ENCODE measurements around the gene SCNM1.
"Not testable (repeated sequence)": the region's sequence is repeated elsewhere in the genome, so short reads cannot be mapped to it uniquely, and the experiment has no call there.

SCNM1 gene

DNA sequence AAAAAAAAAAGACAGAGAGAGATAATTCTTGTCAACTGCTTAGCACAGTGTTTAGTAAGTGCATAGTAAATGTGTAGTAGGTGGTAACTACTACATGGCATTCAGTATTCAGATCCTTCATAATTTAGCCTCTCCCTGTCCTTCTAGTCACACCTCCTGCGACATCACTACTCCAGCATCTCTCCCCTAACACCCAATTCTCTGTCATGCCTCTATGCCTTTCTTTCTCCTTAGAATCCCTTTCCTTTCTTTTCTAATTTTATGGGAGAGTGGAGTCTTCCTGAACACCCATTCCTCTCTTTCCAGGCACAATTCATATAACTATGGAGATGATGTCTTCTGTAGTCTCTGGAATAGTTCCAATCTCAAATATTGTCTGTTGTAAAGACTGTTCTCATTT lies 27.9 kb downstream of the SCNM1 start:
- DNase-seq (ENCODE audit: low read depth): no peak

DNA sequence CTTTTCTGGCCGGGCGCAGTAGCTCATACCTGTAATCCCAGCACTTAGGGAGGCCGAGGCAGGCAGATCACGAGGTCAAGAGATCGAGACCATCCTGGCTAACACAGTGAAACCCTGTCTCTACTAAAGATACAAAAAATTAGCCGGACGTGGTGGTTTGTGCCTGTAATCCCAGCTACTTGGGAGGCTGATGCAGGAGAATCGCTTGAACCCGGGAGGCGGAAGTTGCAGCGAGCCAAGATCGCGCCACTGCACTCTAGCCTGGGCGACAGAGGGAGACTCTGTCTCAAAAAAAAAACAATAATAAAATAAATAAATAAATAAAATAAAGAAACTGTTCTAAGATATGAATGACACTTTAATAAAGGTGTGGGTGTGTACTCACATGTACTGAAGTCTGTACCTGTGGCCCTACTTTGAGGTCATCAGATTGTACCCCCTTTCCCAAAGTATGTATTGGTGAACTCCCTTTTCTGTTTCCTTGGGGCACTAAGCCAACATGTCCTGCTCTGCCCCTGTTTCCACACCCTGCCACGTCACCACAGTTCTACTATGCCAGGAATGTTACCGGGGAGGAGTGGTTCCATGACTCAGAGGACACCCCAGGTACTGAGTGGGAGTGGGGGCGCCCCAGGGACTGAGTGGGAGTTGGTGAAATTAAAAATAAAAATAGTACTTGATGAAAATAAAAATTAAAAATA lies 29.1 kb downstream of the SCNM1 start:
- DNase-seq (ENCODE audit: low read depth): not testable (repeated sequence)

GRCh38 chr1:151196292-151196800 lies 30.4 kb downstream of the SCNM1 start:
- peak; percentile 19 for DNase-seq (ENCODE audit: low read depth)

DNA sequence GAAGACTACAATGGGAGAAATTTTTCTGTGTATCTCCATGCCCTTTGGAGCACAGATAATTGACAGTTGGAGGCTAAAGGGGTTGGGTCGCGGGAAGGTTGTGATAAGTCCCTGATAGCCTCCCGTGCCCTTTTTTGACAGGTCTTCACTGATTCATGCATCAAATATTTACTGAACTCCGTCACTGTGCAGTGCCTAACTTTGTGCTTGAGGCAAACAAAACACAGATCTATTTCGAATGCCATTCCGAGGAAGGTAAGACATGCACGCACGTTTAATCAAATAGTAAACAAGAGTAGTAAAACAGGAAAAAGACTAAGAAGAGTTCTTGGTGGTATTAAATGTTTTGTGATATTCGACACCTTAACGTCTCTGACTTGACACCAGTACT lies 31.9 kb downstream of the SCNM1 start:
- DNase-seq (ENCODE audit: low read depth): no peak

- DNase-seq (ENCODE audit: low read depth): peak; percentile 99
These were observed 32.5 kb downstream of the SCNM1 start, which contains the start of gene PIP5K1A for GRCh38 chr1:151198254-151199127. Gene PIP5K1A (plus strand): TSS chr1:151198552. CDS start chr1:151198997, 445 bp downstream.

- no peak for DNase-seq (ENCODE audit: low read depth)
These were observed 34.1 kb downstream of the SCNM1 start for GRCh38 chr1:151199873-151200581.

DNA sequence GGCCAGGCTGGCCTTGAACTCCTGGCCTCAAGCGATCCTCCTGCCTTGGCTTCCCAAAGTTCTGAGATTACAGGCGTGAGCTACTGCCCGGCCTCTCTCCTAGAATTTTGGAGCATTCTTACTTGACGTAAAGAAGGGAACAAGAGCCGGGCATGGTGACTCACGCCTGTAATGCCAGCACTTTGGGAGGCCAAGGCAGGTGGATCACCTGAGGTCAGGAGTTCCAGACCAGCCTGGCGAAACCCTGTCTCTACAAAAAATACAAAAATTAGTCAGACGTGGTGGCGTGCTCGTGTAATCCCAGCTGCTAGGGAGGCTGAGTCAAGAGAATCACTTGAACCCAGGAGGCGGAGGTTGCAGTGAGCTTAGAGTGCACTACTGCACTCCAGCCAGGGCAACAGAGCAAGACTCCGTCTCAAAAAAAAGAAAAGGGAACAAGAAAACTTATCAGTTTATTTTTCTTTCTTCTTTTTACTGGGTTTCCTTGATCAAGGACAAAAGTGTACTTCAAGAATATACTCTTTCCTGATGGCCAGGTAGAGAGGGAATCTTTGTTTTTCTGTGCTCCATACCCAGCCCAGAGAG lies 39.5 kb downstream of the SCNM1 start:
- DNase-seq (ENCODE audit: low read depth): not testable (repeated sequence)

- DNase-seq (ENCODE audit: low read depth): no peak
These were observed 44.9 kb downstream of the SCNM1 start for GRCh38 chr1:151210830-151211229.

DNA sequence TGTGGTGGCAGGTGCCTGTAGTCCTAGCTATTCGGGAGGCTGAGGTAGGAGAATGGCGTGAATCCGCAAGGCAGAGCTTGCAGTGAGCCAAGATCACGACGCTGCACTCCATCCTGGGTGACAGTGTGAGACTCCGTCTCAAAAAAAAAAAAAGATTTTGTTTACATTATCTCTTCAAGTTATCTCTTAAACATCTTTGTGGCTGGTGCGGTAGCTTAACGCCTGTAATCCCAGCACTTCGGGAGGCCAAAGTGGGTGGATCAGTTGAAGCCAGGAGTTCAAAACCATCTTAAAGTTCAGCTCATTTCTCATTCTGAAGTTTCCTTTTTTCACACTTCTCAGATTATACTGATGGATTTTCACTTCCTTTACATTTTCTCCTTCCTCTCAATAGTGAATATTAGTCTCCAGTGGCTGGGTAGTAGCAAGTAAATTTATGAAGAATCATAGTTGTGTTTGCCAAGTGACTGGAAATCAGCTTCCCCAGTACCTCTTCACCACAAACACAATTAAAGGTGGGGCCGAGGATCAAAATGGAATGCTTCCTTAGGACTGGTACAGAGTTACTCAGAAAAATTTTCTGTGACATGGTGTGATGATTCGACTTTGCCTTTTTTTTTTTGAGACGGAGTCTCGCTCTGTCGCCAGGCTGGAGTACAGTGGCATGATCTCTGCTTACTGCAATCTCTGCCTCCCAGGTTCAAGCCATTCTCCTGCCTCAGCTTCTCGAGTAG lies 46.2 kb downstream of the SCNM1 start:
- no peak for DNase-seq (ENCODE audit: low read depth)

DNA sequence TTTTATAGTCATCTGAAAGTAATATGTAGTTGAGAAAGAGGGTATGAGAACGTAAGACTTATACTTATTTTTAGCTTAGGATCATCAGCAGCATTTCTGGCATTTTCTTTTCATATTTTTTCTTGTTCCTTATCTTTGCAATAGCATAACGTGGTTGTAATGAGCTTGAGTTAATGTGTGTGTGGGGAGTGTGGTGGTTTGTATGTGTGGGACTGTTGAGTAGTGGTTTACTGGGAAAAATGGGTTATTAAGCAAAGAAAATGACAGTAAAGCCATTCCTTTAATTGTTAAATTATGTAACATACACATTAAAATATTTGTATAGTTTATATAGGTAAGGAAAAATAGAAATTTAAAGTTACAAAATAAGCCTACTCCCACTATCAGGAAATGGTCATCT lies 47.6 kb downstream of the SCNM1 start:
- no peak for DNase-seq (ENCODE audit: low read depth)

All from T-helper 22 cell (primary cell).